ENCODE data around the gene IL2RA.

Gene IL2RA

DNA sequence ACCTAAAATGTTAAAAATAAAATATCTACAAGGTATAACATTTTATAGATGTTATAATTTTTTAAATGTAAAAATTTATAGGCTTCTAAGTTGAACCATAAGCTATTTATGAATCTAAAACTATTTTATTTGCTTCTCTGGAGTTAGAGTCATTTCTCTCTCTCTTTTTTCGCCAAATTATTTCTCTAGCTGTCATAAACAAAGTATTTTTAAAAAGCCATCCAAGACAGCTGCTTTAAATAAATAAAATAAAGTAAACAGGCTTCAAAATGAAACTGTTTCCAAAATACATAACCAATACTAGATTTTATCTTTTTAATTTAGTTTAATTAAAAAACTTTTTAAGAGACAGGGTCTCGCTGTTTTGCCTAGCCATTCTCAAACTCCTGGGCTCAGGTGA, 72.4 kb downstream of the IL2RA start:
- ATAC-seq (replicated peaks; ENCODE audit: extremely low read depth, poor library complexity, severe bottlenecking) = no peak
- peaks cover 19% of the 10 kb centered on the region for H3K27me3 Mint-ChIP-seq

DNA sequence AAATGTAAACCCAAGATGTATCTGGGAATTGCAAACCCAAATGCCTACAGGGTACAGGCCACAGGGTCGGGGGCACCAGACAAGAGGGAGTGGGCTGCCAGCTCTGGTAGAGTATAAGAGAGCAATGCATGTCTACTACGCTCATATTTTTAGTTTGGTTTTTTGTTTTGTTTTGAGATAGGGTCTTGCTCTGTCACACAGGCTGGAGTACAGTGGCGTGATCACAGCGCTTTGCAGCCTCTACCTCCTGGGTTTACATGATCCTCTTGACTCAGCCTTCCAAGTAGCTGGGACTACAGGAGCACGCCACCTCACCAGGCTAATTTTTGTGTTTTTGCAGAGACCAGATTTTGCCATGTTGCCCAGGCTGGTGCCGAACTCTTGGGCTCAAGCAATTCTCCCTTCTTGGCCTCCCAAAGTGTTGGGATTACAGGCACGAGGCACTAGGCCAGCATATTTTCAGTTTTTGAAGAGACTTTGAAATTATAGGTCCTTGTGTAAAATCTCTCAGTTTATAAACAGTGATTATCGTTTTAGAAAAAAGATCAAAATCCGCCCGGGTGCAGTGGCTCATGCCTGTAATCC, 73.7 kb downstream of the IL2RA start:
- Mint-ChIP-seq H3K27me3 (peaks cover 14% of the 10 kb centered on the region), H3K4me1 (peaks cover 7% of the 10 kb centered on the region), H3K9me3 (peaks cover 6% of the 10 kb centered on the region), H3K4me3 (no peak overlapping the region), H3K27ac (ENCODE audit: low read depth) (no peak overlapping the region), H3K36me3 (ENCODE audit: insufficient read depth) (peaks cover 2% of the 10 kb centered on the region)
- ATAC-seq (replicated peaks; ENCODE audit: extremely low read depth, poor library complexity, severe bottlenecking) (no peak), DNase-seq (ENCODE audit: low spot score in 2 of 2) (no peak)

More for the DNA sequence above, 72.4 kb downstream of the IL2RA start:
- Mint-ChIP-seq H3K9me3 (peaks cover 6% of the 10 kb centered on the region), H3K36me3 (ENCODE audit: insufficient read depth) (peaks cover 2% of the 10 kb centered on the region), H3K4me1 (peaks cover 7% of the 10 kb centered on the region), H3K4me3 (no peak overlapping the region), H3K27ac (ENCODE audit: low read depth) (no peak overlapping the region)
- DNase-seq (ENCODE audit: low spot score in 2 of 2) = no peak

DNA sequence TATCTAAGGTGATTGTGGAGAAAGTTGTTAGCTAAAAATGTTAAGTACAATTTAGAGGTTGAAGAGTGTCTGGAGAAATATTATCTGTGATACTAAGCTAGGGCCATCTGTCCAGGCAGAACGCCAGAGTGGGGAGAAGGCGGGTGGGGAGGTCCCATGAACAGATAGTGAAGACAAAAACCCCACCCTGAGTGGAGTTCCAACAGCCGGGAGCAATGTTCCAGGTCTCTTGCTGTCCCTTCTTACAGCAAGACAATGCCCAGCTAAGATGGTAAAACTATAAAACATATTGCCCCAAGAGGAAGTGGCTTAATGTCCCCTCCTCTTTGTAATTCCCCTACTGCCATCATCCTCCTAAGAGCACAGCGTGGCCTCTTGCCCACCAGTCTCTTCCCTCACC, 74.4 kb downstream of the IL2RA start:
- H3K4me1 Mint-ChIP-seq = peaks cover 7% of the 10 kb centered on the region
- no peak overlapping the region for H3K27ac Mint-ChIP-seq (ENCODE audit: low read depth)
- H3K4me3 Mint-ChIP-seq = no peak overlapping the region
- peaks cover 9% of the 10 kb centered on the region for H3K27me3 Mint-ChIP-seq
- no peak for DNase-seq (ENCODE audit: low spot score in 2 of 2)
- H3K36me3 Mint-ChIP-seq (ENCODE audit: insufficient read depth) = peaks cover 2% of the 10 kb centered on the region
- ATAC-seq (replicated peaks; ENCODE audit: extremely low read depth, poor library complexity, severe bottlenecking) = no peak
- peaks cover 6% of the 10 kb centered on the region for H3K9me3 Mint-ChIP-seq

DNA sequence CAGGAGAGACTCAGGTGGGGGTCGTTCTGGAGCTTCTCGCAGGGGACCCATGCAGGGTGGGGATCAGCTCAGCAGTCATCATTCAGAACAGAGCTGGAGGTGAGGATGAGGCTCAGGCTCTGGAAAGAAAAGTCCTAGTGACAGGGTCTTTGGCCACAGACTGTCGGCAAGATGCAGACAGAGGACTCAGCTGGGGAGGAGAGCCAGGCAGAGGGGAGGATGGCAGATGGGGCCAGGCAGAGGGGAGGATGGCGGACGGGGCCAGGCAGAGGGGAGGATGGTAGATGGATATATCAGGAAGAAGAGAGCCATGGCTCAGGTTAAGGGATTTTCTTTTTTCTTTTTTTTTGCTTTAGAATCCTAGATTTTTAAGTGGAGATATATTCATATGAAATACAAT, 77.1 kb downstream of the IL2RA start:
- Mint-ChIP-seq H3K27ac (ENCODE audit: low read depth) (no peak overlapping the region), H3K36me3 (ENCODE audit: insufficient read depth) (peaks cover 2% of the 10 kb centered on the region), H3K9me3 (no peaks in the 10 kb centered on the region), H3K4me1 (peaks cover 12% of the 10 kb centered on the region), H3K27me3 (no peaks in the 10 kb centered on the region), H3K4me3 (no peak overlapping the region)
- ATAC-seq (replicated peaks; ENCODE audit: extremely low read depth, poor library complexity, severe bottlenecking) (no peak), DNase-seq (ENCODE audit: low spot score in 2 of 2) (no peak)

DNA sequence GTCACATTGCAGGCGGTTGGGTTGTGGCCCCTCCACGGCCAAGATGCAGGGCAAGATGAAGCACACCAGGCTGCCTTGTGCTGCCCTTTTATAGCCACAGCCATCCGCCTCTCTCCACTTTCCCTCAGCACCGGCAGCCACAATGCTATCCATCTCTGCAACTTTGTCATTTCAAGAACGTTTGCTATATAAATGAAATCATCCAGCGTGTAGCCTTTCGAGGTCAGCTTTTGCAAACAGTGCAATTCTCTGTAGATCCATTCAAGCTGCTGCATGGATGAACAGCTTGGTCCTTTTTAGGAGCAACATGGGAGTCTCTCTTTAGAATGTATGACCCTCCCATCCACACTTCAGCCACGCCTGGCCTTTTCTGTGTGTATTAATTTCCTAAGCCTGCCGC, 78.4 kb downstream of the IL2RA start:
- Mint-ChIP-seq H3K9me3 (no peaks in the 10 kb centered on the region), H3K36me3 (ENCODE audit: insufficient read depth) (peaks cover 2% of the 10 kb centered on the region), H3K4me1 (peaks cover 12% of the 10 kb centered on the region), H3K4me3 (no peak overlapping the region), H3K27me3 (no peaks in the 10 kb centered on the region), H3K27ac (ENCODE audit: low read depth) (no peak overlapping the region)
- DNase-seq (ENCODE audit: low spot score in 2 of 2) = no peak
- ATAC-seq (replicated peaks; ENCODE audit: extremely low read depth, poor library complexity, severe bottlenecking) = no peak

DNA sequence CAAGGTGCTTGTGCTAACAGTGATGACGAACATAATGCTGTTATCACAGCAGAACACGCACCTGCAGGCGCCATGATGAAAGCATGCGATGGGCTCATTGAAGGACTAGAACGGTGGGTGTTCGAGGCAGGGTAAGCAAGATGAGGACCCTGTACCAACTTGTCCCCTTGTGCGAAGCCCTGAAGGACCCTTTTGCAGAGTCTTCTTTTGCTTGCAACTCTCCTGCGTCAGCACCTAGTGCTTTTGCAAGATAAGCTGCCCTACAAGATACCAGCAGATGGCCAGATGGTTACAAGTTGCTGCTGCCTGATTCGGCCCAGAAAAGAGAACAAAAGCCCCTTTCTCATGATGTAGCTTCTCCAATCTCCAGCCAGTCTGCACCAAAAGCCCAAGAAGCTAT, 80.6 kb downstream of the IL2RA start:
- peaks cover 13% of the 10 kb centered on the region for H3K4me1 Mint-ChIP-seq
- no peaks in the 10 kb centered on the region for H3K9me3 Mint-ChIP-seq
- DNase-seq (ENCODE audit: low spot score in 2 of 2) (no peak), ATAC-seq (replicated peaks; ENCODE audit: extremely low read depth, poor library complexity, severe bottlenecking) (no peak)
- H3K4me3 Mint-ChIP-seq = no peak overlapping the region
- H3K36me3 Mint-ChIP-seq (ENCODE audit: insufficient read depth) = peaks cover 3% of the 10 kb centered on the region
- no peak overlapping the region for H3K27ac Mint-ChIP-seq (ENCODE audit: low read depth)
- H3K27me3 Mint-ChIP-seq = no peaks in the 10 kb centered on the region

DNA sequence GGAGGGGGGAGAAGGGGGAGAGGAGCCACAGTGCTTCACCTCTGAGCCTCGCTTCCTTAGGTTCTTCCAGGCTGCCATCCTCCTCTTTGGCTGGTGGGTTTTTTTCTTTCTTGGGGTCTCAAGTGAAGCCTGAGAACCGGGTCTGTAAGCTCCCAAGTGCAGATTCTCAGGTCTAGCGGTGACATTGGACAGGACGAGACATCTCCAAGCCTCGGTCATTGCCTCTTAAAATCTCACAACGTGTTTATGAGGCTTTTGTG, 84.0 kb downstream of the IL2RA start:
- Mint-ChIP-seq H3K27me3 (no peaks in the 10 kb centered on the region), H3K9me3 (no peaks in the 10 kb centered on the region), H3K27ac (ENCODE audit: low read depth) (peak overlapping the region; percentile 62), H3K36me3 (ENCODE audit: insufficient read depth) (peaks cover 2% of the 10 kb centered on the region), H3K4me3 (peak overlapping the region; percentile 92), H3K4me1 (peaks cover 31% of the 10 kb centered on the region)
- ATAC-seq (replicated peaks; ENCODE audit: extremely low read depth, poor library complexity, severe bottlenecking) (no peak), DNase-seq (ENCODE audit: low spot score in 2 of 2) (no peak)

DNA sequence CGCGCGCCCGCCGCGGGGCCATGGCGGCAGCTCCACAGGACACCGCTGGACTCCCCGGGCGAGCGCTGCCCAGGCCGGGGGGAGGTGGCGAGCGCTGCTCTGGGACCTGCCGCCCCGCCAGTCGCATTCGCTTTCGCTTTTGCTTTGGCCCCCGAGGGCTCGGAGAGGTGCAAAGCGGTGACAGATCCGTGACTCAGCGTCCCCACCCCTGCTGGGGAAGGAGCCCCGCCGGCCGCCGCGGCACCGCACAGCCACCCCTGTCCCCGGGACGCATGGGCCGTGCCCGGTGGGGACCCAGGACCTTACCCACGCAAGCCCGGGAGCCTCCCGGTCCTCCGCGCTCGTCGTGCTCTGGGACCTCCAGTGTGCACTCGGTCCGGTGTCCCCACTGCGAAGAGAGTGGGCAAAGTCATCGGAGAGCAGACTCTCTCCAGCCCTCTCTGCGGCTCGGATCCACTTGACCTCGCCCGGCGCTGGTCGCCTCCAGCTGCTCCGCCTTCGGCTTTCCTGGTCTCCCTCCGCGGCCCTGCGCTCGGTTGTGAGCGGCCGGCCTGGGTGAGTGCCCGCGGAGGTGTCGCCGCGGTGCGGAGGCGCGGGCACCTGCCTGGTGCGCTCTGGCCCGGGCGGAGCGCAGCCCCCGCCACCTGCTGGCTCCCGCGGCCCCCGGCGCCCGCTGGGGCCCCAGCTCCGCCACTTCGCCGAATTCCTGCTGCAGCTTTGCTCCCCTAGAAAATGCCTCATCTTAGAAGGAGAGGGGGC, 84.5 kb downstream of the IL2RA start, which contains the start of gene IL15RA:
Gene IL15RA (minus strand): TSS at position 73 of the 759 bp plus-strand sequence. CDS start 51 bp downstream, at position 22.
- H3K36me3 Mint-ChIP-seq (ENCODE audit: insufficient read depth) = peaks cover 1% of the 10 kb centered on the region
- H3K4me3 Mint-ChIP-seq = peak within 1 kb of the TSS; percentile 92
- peak; percentile 59 to 69 for DNase-seq (ENCODE audit: low spot score in 2 of 2)

DNA sequence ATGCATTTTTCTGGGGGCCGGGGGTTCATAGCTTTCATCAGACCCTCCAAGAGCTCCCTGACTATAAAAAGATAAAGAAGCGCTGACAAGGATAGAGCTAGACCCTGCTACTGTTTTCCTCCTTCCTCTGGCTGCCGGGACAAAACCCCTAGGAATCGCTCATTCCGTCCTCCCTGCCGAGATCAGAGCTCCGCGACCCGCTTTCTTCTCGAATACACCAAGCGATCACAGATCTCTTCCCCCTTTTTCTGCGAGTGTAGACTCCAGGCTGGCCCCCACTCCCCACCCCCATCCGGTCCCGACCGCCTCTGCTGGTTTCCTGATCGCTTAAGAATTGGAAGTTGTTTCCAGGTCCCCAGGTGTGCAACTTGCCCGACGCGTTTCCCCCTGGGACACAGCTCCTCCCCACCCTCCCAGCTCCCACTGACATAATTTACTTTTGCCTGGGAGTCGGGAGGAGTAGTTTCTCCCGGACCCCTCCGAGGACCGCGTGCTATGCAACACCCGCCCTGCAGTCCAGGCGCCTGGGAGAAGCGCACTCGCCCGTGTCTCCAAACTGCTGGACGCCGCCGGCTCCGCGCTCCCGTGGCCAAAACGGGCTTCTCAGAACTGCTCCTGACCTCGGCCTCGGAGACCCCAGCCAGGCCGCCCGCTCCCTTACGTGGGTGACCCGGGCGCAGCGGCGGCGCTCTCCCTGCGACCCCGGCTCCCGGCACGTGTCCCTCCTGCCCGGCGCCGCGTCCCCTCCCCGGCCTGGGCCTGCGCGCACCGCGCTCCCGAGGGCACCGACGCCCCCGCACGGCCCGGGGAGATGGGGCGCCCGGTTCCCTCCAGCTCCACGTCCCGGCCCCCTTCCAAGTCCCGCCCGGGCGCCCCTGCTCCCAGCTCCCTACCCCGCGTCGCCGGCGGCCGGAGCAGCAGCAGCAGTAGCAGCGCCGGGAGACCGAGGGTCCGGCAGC, 85.4 kb downstream of the IL2RA start:
- peak overlapping the region; percentile 89 for H3K27ac Mint-ChIP-seq (ENCODE audit: low read depth)
- ATAC-seq (replicated peaks; ENCODE audit: extremely low read depth, poor library complexity, severe bottlenecking) = peak; percentile 16
- no peaks in the 10 kb centered on the region for H3K27me3 Mint-ChIP-seq
- peaks cover 1% of the 10 kb centered on the region for H3K36me3 Mint-ChIP-seq (ENCODE audit: insufficient read depth)
- no peak for DNase-seq (ENCODE audit: low spot score in 2 of 2)
- H3K4me1 Mint-ChIP-seq = peaks cover 36% of the 10 kb centered on the region
- H3K9me3 Mint-ChIP-seq = no peaks in the 10 kb centered on the region
- peak overlapping the region; percentile 92 for H3K4me3 Mint-ChIP-seq

More for the DNA sequence above, 84.5 kb downstream of the IL2RA start, which contains the start of gene IL15RA:
- peak within 1 kb of the TSS; percentile 89 for H3K27ac Mint-ChIP-seq (ENCODE audit: low read depth)
- peaks cover 31% of the 10 kb centered on the region for H3K4me1 Mint-ChIP-seq
- ATAC-seq (replicated peaks; ENCODE audit: extremely low read depth, poor library complexity, severe bottlenecking) = peak; percentile 85
- H3K27me3 Mint-ChIP-seq = no peaks in the 10 kb centered on the region
- no peaks in the 10 kb centered on the region for H3K9me3 Mint-ChIP-seq

DNA sequence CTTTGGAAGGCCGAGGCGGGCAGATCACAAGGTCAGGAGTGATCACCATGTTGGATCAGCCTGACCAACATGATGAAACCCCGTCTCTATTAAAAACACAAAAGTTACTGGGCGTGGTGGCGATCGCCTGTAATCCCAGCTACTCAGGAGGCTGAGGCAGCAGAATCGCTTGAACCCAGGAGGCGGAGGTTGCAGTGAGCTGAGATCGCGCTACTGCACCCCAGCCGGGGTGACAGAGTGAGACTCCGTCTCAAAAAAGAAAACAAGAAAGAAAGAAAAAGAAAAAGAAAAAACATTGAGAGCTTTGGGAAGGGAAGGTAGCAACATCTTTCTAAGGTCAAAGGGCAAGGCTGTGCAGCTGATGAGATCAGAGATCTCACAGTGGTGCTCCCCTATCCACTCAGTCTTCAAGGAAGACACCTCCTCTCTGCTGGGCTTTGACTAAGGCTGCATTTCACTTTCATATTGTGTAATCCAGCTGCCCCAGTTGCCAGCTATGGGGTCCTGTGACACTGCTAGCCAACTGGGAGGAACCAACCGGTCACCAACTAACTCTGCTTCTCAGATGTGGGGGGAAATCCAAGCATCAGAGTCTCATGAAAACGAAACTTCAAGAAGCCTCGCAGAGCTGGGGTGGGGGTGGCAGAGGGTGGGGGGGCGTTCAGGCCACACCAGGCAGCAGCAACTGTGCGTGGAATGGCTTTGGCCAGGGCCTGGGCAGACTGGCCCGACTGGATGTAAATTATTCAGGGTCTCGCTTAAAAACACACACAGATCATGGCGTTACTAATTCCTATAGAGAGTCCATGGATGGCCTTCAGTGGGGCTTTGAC, 86.3 kb downstream of the IL2RA start:
- H3K36me3 Mint-ChIP-seq (ENCODE audit: insufficient read depth) = peaks cover 1% of the 10 kb centered on the region
- peaks cover 45% of the 10 kb centered on the region for H3K4me1 Mint-ChIP-seq
- DNase-seq (ENCODE audit: low spot score in 2 of 2) = peak; percentile 25 to 46
- H3K4me3 Mint-ChIP-seq = peak overlapping the region; percentile 92
- peak overlapping the region; percentile 89 for H3K27ac Mint-ChIP-seq (ENCODE audit: low read depth)
- peak; percentile 55 for ATAC-seq (replicated peaks; ENCODE audit: extremely low read depth, poor library complexity, severe bottlenecking)
- no peaks in the 10 kb centered on the region for H3K9me3 Mint-ChIP-seq
- no peaks in the 10 kb centered on the region for H3K27me3 Mint-ChIP-seq

DNA sequence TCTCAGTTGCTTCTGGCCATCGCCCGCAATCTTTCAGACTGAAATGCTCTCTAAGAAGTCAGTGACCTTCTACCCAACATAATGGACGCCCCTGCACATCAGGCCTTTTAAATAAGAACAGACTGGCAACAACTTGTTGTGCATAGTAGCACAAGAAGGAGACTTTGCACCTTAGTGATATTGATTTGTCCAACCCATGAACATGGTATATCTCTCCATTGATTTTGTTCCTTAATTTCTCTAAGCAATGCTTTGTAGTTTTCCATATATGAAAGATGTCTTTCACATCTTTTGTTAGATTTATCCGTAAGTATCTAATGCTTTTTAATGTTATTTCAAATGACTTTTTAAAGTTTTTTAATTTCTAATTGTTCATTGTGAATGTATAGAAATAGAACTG, 89.1 kb downstream of the IL2RA start:
- ATAC-seq (replicated peaks; ENCODE audit: extremely low read depth, poor library complexity, severe bottlenecking) = no peak
- H3K4me1 Mint-ChIP-seq = peaks cover 36% of the 10 kb centered on the region
- H3K27ac Mint-ChIP-seq (ENCODE audit: low read depth) = no peak overlapping the region
- H3K9me3 Mint-ChIP-seq = no peaks in the 10 kb centered on the region
- DNase-seq (ENCODE audit: low spot score in 2 of 2) = no peak
- no peak overlapping the region for H3K4me3 Mint-ChIP-seq
- H3K27me3 Mint-ChIP-seq = no peaks in the 10 kb centered on the region
- peaks cover 8% of the 10 kb centered on the region for H3K36me3 Mint-ChIP-seq (ENCODE audit: insufficient read depth)

DNA sequence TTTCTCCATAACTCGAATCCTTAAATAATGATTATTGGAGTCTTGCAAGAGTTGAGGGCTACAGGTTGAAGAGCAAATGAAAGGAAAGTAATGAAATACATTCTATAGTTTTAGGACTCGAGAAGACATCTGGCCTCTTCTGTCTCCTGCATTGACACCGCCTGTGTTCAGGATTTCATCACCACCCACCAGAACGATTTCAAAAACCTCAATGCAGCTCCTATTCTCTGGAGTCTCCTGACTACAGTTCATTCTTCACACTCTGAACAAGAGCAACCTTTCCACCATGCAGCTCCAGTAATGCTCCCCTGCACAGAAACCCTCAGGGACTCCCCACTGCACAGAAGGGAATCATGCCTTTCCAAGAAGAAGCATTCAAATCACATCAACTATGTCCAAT, 90.3 kb downstream of the IL2RA start:
- Mint-ChIP-seq H3K36me3 (ENCODE audit: insufficient read depth) (peaks cover 6% of the 10 kb centered on the region), H3K4me3 (peak overlapping the region; percentile 33), H3K4me1 (peaks cover 35% of the 10 kb centered on the region), H3K27ac (ENCODE audit: low read depth) (peak overlapping the region; percentile 19), H3K27me3 (no peaks in the 10 kb centered on the region), H3K9me3 (no peaks in the 10 kb centered on the region)
- DNase-seq (ENCODE audit: low spot score in 2 of 2) = no peak
- ATAC-seq (replicated peaks; ENCODE audit: extremely low read depth, poor library complexity, severe bottlenecking) = no peak
